Measurements from ENCODE around the gene MOB3C. TPM values are rescaled to one million over a fixed set of nuclear protein-coding genes. Genes with fewer than 3 reads are reported as not detected.

Gene MOB3C
- total and polyA plus RNA-seq, 2 donors (not counting 1 experiment from before 2014, with no cell fraction given), result 9.1 to 14.9 TPM

DNA sequence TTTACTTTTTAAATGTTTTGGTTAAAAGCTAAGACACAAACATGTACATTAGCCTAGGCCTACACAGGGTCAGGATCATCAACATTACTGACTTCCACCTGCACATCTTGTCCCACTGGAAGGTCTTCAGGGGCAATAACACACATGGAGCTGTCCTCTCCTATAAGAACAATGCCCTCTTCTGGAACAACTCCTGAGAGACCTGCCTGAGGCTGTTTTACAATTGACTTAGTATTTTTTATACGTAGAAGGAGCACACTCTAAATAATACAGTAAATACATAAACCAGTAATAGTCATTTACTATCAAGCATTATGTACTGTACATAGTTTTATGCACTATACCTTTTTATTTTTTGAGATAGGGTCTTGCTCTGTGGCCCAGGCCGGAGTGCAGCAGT, 14.1 kb upstream of the MOB3C start:
- peaks cover 5% of the 10 kb centered on the region for H3K36me3 ChIP-seq (ENCODE audit: control insufficient read depth, insufficient read depth, low read length)
- H3K9ac ChIP-seq (ENCODE audit: insufficient read depth, low read length), result no peak overlapping the region
- H3K27me3 ChIP-seq (ENCODE audit: control insufficient read depth, insufficient read depth, low read length), result no peaks in the 10 kb centered on the region
- no peak overlapping the region for H2AFZ ChIP-seq (ENCODE audit: low read length)
- no peak overlapping the region for H3K4me2 ChIP-seq (ENCODE audit: extremely low read depth, insufficient read depth, low read length)
- H3K79me2 ChIP-seq (ENCODE audit: control insufficient read depth, insufficient read depth, low read length), result no peaks in the 10 kb centered on the region
- DNase-seq (ENCODE audit: low read depth in 2 of 2), result no peak
- no peak overlapping the region for H3K4me3 ChIP-seq (replicated peaks in 1 of 4; ENCODE audit: control extremely low read depth in 1 of 4, insufficient read depth in 1 of 4, low read depth in 3 of 4, low read length in 4 of 4)
- no peak overlapping the region for H3K27ac ChIP-seq (ENCODE audit: insufficient read depth, low read length)
- no peaks in the 10 kb centered on the region for H3K9me3 ChIP-seq (ENCODE audit: control insufficient read depth, insufficient read depth, low read depth, low read length)
- TF ChIP-seq EZH2 (IDR thresholded peaks at IDR 0.05; ENCODE audit: low read length, missing control alignments), result no peak
- TF ChIP-seq, protein P1, sequence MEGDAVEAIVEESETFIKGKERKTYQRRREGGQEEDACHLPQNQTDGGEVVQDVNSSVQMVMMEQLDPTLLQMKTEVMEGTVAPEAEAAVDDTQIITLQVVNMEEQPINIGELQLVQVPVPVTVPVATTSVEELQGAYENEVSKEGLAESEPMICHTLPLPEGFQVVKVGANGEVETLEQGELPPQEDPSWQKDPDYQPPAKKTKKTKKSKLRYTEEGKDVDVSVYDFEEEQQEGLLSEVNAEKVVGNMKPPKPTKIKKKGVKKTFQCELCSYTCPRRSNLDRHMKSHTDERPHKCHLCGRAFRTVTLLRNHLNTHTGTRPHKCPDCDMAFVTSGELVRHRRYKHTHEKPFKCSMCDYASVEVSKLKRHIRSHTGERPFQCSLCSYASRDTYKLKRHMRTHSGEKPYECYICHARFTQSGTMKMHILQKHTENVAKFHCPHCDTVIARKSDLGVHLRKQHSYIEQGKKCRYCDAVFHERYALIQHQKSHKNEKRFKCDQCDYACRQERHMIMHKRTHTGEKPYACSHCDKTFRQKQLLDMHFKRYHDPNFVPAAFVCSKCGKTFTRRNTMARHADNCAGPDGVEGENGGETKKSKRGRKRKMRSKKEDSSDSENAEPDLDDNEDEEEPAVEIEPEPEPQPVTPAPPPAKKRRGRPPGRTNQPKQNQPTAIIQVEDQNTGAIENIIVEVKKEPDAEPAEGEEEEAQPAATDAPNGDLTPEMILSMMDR (conservative IDR thresholded peaks at IDR 0.05 in 1 of 2, IDR thresholded peaks at IDR 0.05 in 1 of 2; ENCODE audit: low read depth in 1 of 2, low read length in 2 of 2), result no peak
- no peaks in the 10 kb centered on the region for H3K4me1 ChIP-seq (ENCODE audit: control insufficient read depth, extremely low read depth, insufficient read depth, low read length)
- H4K20me1 ChIP-seq (ENCODE audit: control insufficient read depth, extremely low read depth, insufficient read depth, low read length), result no peaks in the 10 kb centered on the region

DNA sequence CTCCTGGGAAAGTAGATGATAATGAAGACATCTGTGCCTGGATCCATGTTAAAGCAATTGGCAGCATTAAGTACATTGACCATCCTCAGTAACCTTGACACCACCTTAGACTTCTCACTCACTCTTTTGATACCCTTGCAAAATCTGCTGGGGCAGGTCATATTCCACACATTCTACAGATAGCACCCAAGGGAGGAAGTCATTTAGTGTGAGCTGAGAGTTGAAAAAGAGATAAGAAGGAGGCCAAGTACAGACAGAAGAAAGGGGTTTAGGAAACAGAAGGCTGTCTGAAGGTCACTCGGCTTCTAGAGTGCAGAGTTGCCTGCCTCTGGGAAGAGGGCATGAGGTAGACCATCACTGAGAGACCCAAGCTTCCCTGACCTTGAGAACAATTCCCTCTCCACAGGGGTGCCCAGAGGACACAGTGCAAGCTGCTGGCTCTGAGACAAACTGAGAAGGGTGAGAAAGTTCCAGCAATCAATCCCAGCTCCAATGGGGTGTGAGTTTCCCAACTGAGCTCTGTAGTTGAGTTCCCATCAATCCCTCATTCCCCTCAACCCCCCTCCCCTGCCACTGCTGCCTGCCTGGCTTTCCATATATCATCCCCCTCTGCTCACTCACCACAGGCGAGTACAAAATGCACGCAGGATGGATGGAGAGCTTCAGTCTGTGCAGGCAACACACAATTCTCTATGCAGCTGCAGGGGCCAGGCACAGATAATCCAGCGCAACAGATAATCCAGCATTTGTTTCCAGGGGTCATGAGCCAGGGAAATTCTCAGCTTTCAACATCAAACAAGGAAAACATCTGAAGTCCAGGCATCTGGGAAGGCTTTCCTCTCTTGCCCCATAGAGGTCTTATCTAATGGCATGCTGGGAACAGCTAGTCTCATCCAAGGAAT, 7.4 kb upstream of the MOB3C start:
- Histone ChIP-seq H3K4me2 (ENCODE audit: extremely low read depth, insufficient read depth, low read length) (no peak overlapping the region), H3K9ac (ENCODE audit: insufficient read depth, low read length) (no peak overlapping the region), H3K36me3 (ENCODE audit: control insufficient read depth, insufficient read depth, low read length) (no peaks in the 10 kb centered on the region), H3K27me3 (ENCODE audit: control insufficient read depth, insufficient read depth, low read length) (no peaks in the 10 kb centered on the region), H3K79me2 (ENCODE audit: control insufficient read depth, insufficient read depth, low read length) (no peaks in the 10 kb centered on the region), H3K4me1 (ENCODE audit: control insufficient read depth, extremely low read depth, insufficient read depth, low read length) (no peaks in the 10 kb centered on the region), H4K20me1 (ENCODE audit: control insufficient read depth, extremely low read depth, insufficient read depth, low read length) (no peaks in the 10 kb centered on the region), H3K9me3 (ENCODE audit: control insufficient read depth, insufficient read depth, low read depth, low read length) (no peaks in the 10 kb centered on the region), H3K4me3 (replicated peaks in 1 of 4; ENCODE audit: control extremely low read depth in 1 of 4, insufficient read depth in 1 of 4, low read depth in 3 of 4, low read length in 4 of 4) (no peak overlapping the region), H3K27ac (ENCODE audit: insufficient read depth, low read length) (no peak overlapping the region), H2AFZ (ENCODE audit: low read length) (no peak overlapping the region)
- no peak for TF ChIP-seq EZH2 (IDR thresholded peaks at IDR 0.05; ENCODE audit: low read length, missing control alignments)
- TF ChIP-seq, protein P1 (conservative IDR thresholded peaks at IDR 0.05 in 1 of 2, IDR thresholded peaks at IDR 0.05 in 1 of 2; ENCODE audit: low read depth in 1 of 2, low read length in 2 of 2), result no peak
- DNase-seq (ENCODE audit: low read depth in 2 of 2), result no peak

DNA sequence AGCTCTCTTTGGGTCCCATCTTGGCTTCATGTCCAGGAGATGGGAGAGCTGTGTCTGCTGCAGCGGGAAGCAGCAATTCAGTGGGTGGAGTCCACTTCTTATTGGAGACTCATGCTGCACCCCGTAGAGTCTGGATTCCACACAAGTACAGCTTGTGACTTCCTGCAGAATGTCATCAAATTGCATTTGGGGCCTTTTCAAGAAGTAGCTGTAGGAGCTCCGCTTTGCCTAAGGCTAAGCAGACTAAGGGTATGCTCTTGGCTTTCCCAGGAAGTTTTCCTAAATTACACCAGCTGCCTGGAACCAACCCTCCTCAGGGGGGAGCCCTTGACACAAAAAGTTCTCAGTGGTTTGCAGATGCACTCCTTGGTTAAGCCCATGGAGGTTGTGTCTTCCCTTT, 5.7 kb upstream of the MOB3C start:
- Histone ChIP-seq H3K4me2 (ENCODE audit: extremely low read depth, insufficient read depth, low read length) (no peak overlapping the region), H3K4me1 (ENCODE audit: control insufficient read depth, extremely low read depth, insufficient read depth, low read length) (no peaks in the 10 kb centered on the region), H4K20me1 (ENCODE audit: control insufficient read depth, extremely low read depth, insufficient read depth, low read length) (no peaks in the 10 kb centered on the region), H3K27ac (ENCODE audit: insufficient read depth, low read length) (no peak overlapping the region), H3K36me3 (ENCODE audit: control insufficient read depth, insufficient read depth, low read length) (no peaks in the 10 kb centered on the region), H2AFZ (ENCODE audit: low read length) (no peak overlapping the region), H3K79me2 (ENCODE audit: control insufficient read depth, insufficient read depth, low read length) (no peaks in the 10 kb centered on the region), H3K4me3 (replicated peaks in 1 of 4; ENCODE audit: control extremely low read depth in 1 of 4, insufficient read depth in 1 of 4, low read depth in 3 of 4, low read length in 4 of 4) (no peak overlapping the region), H3K9ac (ENCODE audit: insufficient read depth, low read length) (no peak overlapping the region), H3K27me3 (ENCODE audit: control insufficient read depth, insufficient read depth, low read length) (no peaks in the 10 kb centered on the region), H3K9me3 (ENCODE audit: control insufficient read depth, insufficient read depth, low read depth, low read length) (no peaks in the 10 kb centered on the region)
- TF ChIP-seq, protein P1 (conservative IDR thresholded peaks at IDR 0.05 in 1 of 2, IDR thresholded peaks at IDR 0.05 in 1 of 2; ENCODE audit: low read depth in 1 of 2, low read length in 2 of 2), result peak; percentile 65 to 67
- no peak for TF ChIP-seq EZH2 (IDR thresholded peaks at IDR 0.05; ENCODE audit: low read length, missing control alignments)
- DNase-seq (ENCODE audit: low read depth in 2 of 2), result peak in 1 of 2 donors; percentile 56

Measured in fibroblast of lung (primary cell).